Esophagus muscularis mucosa (tissue), 4 donors: ENCODE data around the gene CCM2. TPM values are rescaled to one million over a fixed set of nuclear protein-coding genes. Genes with fewer than 3 reads are reported as not detected.
"Not testable (repeated sequence)": the region's sequence is repeated elsewhere in the genome, so short reads cannot be mapped to it uniquely, and the experiment has no call there.

Experiments used
- DNase-seq: peaks from one replicate; pipeline ENCODE4 v3.0.0-alpha.2; 2017; ENCODE audit errors: extremely low spot score
- H3K27ac ChIP-seq, 4 donors: fragments of 200-600 bp; sonication (generic); replicated peaks in 1 of 4; 1 replicate in 3 of 4; 2 replicates in 1 of 4; pipeline ENCODE4 v1.5.1; 2016 to 2019; ENCODE audit warnings: mild to moderate bottlenecking in 1 of 4
- H3K27me3 ChIP-seq, 4 donors: fragments of 200-600 bp; sonication (generic); one replicate each; pipeline versions ENCODE4 v1.5.1 to v1.6.0; 2016 to 2019
- H3K36me3 ChIP-seq, 4 donors: fragments of 200-600 bp; sonication (generic); one replicate each; pipeline ENCODE4 v1.5.1; 2016 to 2019
- H3K4me1 ChIP-seq, 4 donors: fragments of 200-600 bp; sonication (generic); one replicate each; pipeline ENCODE4 v1.5.1; 2016 to 2019
- H3K4me3 ChIP-seq, 4 donors: fragments of 200-600 bp; sonication (generic); 1 replicate in 2 of 4; 2 replicates in 2 of 4; pipeline ENCODE4 v1.5.1; 2016 to 2019; ENCODE audit warnings: mild to moderate bottlenecking in 4 of 4, moderate library complexity in 1 of 4
- H3K9me3 ChIP-seq, 4 donors: fragments of 200-600 bp; sonication (generic); 1 replicate in 3 of 4; 2 replicates in 1 of 4; pipeline ENCODE4 v1.5.1; 2016 to 2019
- CTCF ChIP-seq, 3 experiments: fragments of 200-600 bp in 2 of 3; fragments of 450-650 bp in 1 of 3; sonication (generic) in 2 of 3; IDR thresholded peaks; one replicate each; pipeline ENCODE4 v1.5.1; 2017 to 2019; ENCODE audit warnings: antibody characterized with exemption in 3 of 3, mild to moderate bottlenecking in 2 of 3, moderate library complexity in 1 of 3
- EP300 ChIP-seq: sonication (generic); formaldehyde crosslinking; IDR thresholded peaks from one replicate; pipeline ENCODE4 v1.6.1; 2017; ENCODE audit warnings: antibody characterized with exemption
- POLR2A ChIP-seq: fragments of 450-650 bp; IDR thresholded peaks from one replicate; pipeline ENCODE4 v1.6.1; 2017; ENCODE audit warnings: antibody characterized with exemption, moderate library complexity, mild to moderate bottlenecking, low read depth
- POLR2AphosphoS5 ChIP-seq, 2 donors: sonication (generic); formaldehyde crosslinking; IDR thresholded peaks; one replicate each; pipeline ENCODE4 v1.6.1; 2017; ENCODE audit warnings: antibody characterized with exemption in 2 of 2
- WGBS: methylation state at CpG from one replicate; pipeline ENCODE4 v1.1.5; 2018; 5-methylcytosine and 5-hydroxymethylcytosine counted together
- intact Hi-C: fragments of 100-400 bp; cut with DNase I; formaldehyde crosslinking; loops from one replicate; pipeline ENCODE4 v1.15.1; 2023
- total RNA-seq, 4 donors: library from RNA; depleted of rRNA; stranded (reverse); fragments of >200 nt; gene quantifications; one replicate each; pipeline versions ENCODE4 v1.1.0 to v1.2.1, GENCODE V29; 2016

CCM2 gene
- total RNA-seq, 4 donors from 2014 or later = 40.3 to 61.7 (median 49.4) TPM

- Histone ChIP-seq H3K27ac (no peak overlapping the region), H3K27me3 (no peaks in the 10 kb centered on the region), H3K9me3 (no peaks in the 10 kb centered on the region), H3K4me1 (peaks cover 0 to 26% (median 6%) of the 10 kb centered on the region in 4 donors), H3K36me3 (peaks cover under 1 to 10% (median 6%) of the 10 kb centered on the region in 4 donors), H3K4me3 (no peak overlapping the region)
- WGBS = 100% methylated on average over 1 of the region's 1 CpG
- DNase-seq = no peak
- TF ChIP-seq POLR2A (no peak), POLR2AphosphoS5 (IDR thresholded peaks at IDR 0.05) (no peak), EP300 (no peak), CTCF (IDR thresholded peaks at IDR 0.05) (no peak)
- intact Hi-C loops = no loop called here
Measured at GRCh38 chr7:45033261-45033930, 33.4 kb downstream of the CCM2 start.

GRCh38 chr7:45033931-45034290, 33.9 kb downstream of the CCM2 start:
- peaks cover 6 to 11% (median 10%) of the 10 kb centered on the region in 4 donors for H3K36me3 ChIP-seq
- no peaks in the 10 kb centered on the region for H3K9me3 ChIP-seq
- WGBS = 65% methylated on average over 4 of the region's 4 CpGs
- no peak overlapping the region for H3K4me3 ChIP-seq
- H3K27ac ChIP-seq = no peak overlapping the region
- peaks cover 0 to 23% (median 6%) of the 10 kb centered on the region in 4 donors for H3K4me1 ChIP-seq
- intact Hi-C loops = no loop called here
- H3K27me3 ChIP-seq = no peaks in the 10 kb centered on the region
- no peak for TF ChIP-seq EP300
- DNase-seq = no peak

- peaks cover 0 to 21% (median 6%) of the 10 kb centered on the region in 4 donors for H3K4me1 ChIP-seq
- H3K9me3 ChIP-seq, DNase-seq, intact Hi-C loops, H3K27ac ChIP-seq, H3K4me3 ChIP-seq, H3K27me3 ChIP-seq: not testable (repeated sequence)
- 91% methylated on average over 5 of the region's 5 CpGs for WGBS
- peaks cover 13 to 18% (median 17%) of the 10 kb centered on the region in 4 donors for H3K36me3 ChIP-seq
Measured at GRCh38 chr7:45034710-45035109, 34.7 kb downstream of the CCM2 start.

- no peaks in the 10 kb centered on the region for H3K27me3 ChIP-seq
- WGBS = 95% methylated on average over 5 of the region's 5 CpGs
- no peak overlapping the region for H3K27ac ChIP-seq
- no peak for DNase-seq
- intact Hi-C loops = no loop called here
- H3K4me1 ChIP-seq = peaks cover 0 to 21% (median 6%) of the 10 kb centered on the region in 4 donors
- TF ChIP-seq EP300 (no peak), POLR2AphosphoS5 (IDR thresholded peaks at IDR 0.05) (no peak), POLR2A (no peak), CTCF (IDR thresholded peaks at IDR 0.05) (no peak)
- H3K4me3 ChIP-seq = no peak overlapping the region
- H3K36me3 ChIP-seq = peaks cover 13 to 24% (median 21%) of the 10 kb centered on the region in 4 donors
- H3K9me3 ChIP-seq = no peaks in the 10 kb centered on the region
Measured at GRCh38 chr7:45035371-45035770, 35.4 kb downstream of the CCM2 start.

GRCh38 chr7:45035893-45036292, 35.9 kb downstream of the CCM2 start:
- H3K36me3 ChIP-seq = peaks cover 14 to 29% (median 22%) of the 10 kb centered on the region in 4 donors
- no peaks in the 10 kb centered on the region for H3K27me3 ChIP-seq
- 73% methylated on average over 6 of the region's 6 CpGs for WGBS
- H3K27ac ChIP-seq = no peak overlapping the region
- H3K9me3 ChIP-seq = no peaks in the 10 kb centered on the region
- no peak for TF ChIP-seq CTCF (IDR thresholded peaks at IDR 0.05)
- no peak for TF ChIP-seq POLR2AphosphoS5 (IDR thresholded peaks at IDR 0.05)
- no peak for TF ChIP-seq EP300
- no peak for TF ChIP-seq POLR2A
- H3K4me3 ChIP-seq = no peak overlapping the region
- intact Hi-C loops = no loop called here
- H3K4me1 ChIP-seq = peaks cover 0 to 21% (median 6%) of the 10 kb centered on the region in 4 donors
- DNase-seq = no peak

GRCh38 chr7:45036317-45036716, 36.3 kb downstream of the CCM2 start:
- DNase-seq = no peak
- intact Hi-C loops = no loop called here
- no peaks in the 10 kb centered on the region for H3K27me3 ChIP-seq
- H3K4me3 ChIP-seq = no peak overlapping the region
- TF ChIP-seq POLR2A (no peak), CTCF (IDR thresholded peaks at IDR 0.05) (no peak), POLR2AphosphoS5 (IDR thresholded peaks at IDR 0.05) (no peak), EP300 (no peak)
- H3K9me3 ChIP-seq = no peaks in the 10 kb centered on the region
- H3K4me1 ChIP-seq = peaks cover 0 to 21% (median 6%) of the 10 kb centered on the region in 4 donors
- no peak overlapping the region for H3K27ac ChIP-seq
- H3K36me3 ChIP-seq = peaks cover 17 to 34% (median 25%) of the 10 kb centered on the region in 4 donors
- 76% methylated on average over 3 of the region's 3 CpGs for WGBS
